Mesendoderm (in vitro differentiated cells): ENCODE measurements around the gene DNASE1L3.
"Not testable (repeated sequence)": the region's sequence is repeated elsewhere in the genome, so short reads cannot be mapped to it uniquely, and the experiment has no call there.

Experiments
- DNase-seq: peaks from one replicate; pipeline ENCODE4 v3.0.0; 2013
- H2AK5ac ChIP-seq: 2 replicates; pipeline ENCODE4 v1.6.1; 2013; ENCODE audit warnings: low read length, inconsistent platforms
- H2BK120ac ChIP-seq: 2 replicates; pipeline ENCODE4 v1.6.1; 2013; ENCODE audit warnings: low read depth, mild to moderate bottlenecking, low read length, moderate library complexity, mixed read lengths
- H2BK15ac ChIP-seq: replicated peaks from 2 replicates; pipeline ENCODE4 v1.6.1; 2013; ENCODE audit warnings: low read depth, mild to moderate bottlenecking, moderate library complexity
- H2BK5ac ChIP-seq: 2 replicates; pipeline ENCODE4 v1.6.1; 2013; ENCODE audit warnings: low read length, inconsistent platforms
- H3K18ac ChIP-seq: 2 replicates; pipeline ENCODE4 v1.6.1; 2013; ENCODE audit warnings: mild to moderate bottlenecking, low read length, mixed read lengths
- H3K23ac ChIP-seq: one replicate; pipeline ENCODE4 v1.6.1; 2013; ENCODE audit warnings: low read length
- H3K27ac ChIP-seq: 2 replicates; pipeline ENCODE4 v1.5.1; 2013; ENCODE audit warnings: low read depth, mild to moderate bottlenecking, inconsistent platforms, low read length, moderate library complexity
- H3K27me3 ChIP-seq: 2 replicates; pipeline ENCODE4 v1.6.1; 2013; ENCODE audit warnings: low read length, control low read depth, mild to moderate bottlenecking, inconsistent platforms; ENCODE audit not compliant: insufficient read depth, poor library complexity
- H3K36me3 ChIP-seq: 2 replicates; pipeline ENCODE4 v1.6.1; 2013; ENCODE audit warnings: low read length, inconsistent platforms; ENCODE audit not compliant: control insufficient read depth, insufficient read depth
- H3K4ac ChIP-seq: one replicate; pipeline ENCODE4 v1.6.1; 2013; ENCODE audit warnings: low read depth, mild to moderate bottlenecking, low read length, moderate library complexity
- H3K4me1 ChIP-seq: 2 replicates; pipeline ENCODE4 v1.6.1; 2013; ENCODE audit warnings: low read depth, low read length, inconsistent platforms; ENCODE audit not compliant: control insufficient read depth
- H3K4me2 ChIP-seq: 2 replicates; pipeline ENCODE4 v1.6.1; 2013; ENCODE audit warnings: low read length
- H3K4me3 ChIP-seq: 2 replicates; pipeline ENCODE4 v1.5.1; 2013; ENCODE audit warnings: mild to moderate bottlenecking, low read length
- H3K56ac ChIP-seq: one replicate; pipeline ENCODE4 v1.6.1; 2013; ENCODE audit warnings: low read length
- H3K79me1 ChIP-seq: 2 replicates; pipeline ENCODE4 v1.6.1; 2013; ENCODE audit warnings: low read length, inconsistent platforms
- H3K79me2 ChIP-seq: 2 replicates; pipeline ENCODE4 v1.6.1; 2013; ENCODE audit warnings: mild to moderate bottlenecking, low read length; ENCODE audit not compliant: control insufficient read depth, insufficient read depth
- H3K9ac ChIP-seq: 2 replicates; pipeline ENCODE4 v1.6.1; 2013; ENCODE audit warnings: low read length, inconsistent platforms
- H4K5ac ChIP-seq: one replicate; pipeline ENCODE4 v1.6.1; 2013; ENCODE audit warnings: low read length
- H4K8ac ChIP-seq: one replicate; pipeline ENCODE4 v1.6.1; 2013; ENCODE audit warnings: low read depth, mild to moderate bottlenecking, control low read depth, low read length, moderate library complexity
- WGBS: extraction: QIAGEN DNeasy Blood & Tissue Kit; methylation state at CpG from one replicate; pipeline ENCODE4 v1.1.7; 2013; ENCODE audit warnings: low lambda C conversion rate, missing lambda C conversion rate; ENCODE audit not compliant: insufficient coverage; ENCODE audit errors: extremely low coverage; 5-methylcytosine and 5-hydroxymethylcytosine counted together

The DNASE1L3 gene

GRCh38 chr3:58243976-58244585 lies 33.3 kb upstream of the DNASE1L3 start:
- Histone ChIP-seq H2BK5ac (no peak overlapping the region), H4K5ac (no peak overlapping the region), H2BK120ac (no peak overlapping the region), H3K36me3 (no peaks in the 10 kb centered on the region), H3K56ac (no peak overlapping the region), H3K4me2 (no peak overlapping the region), H3K23ac (no peak overlapping the region), H3K79me1 (no peaks in the 10 kb centered on the region), H3K4ac (no peak overlapping the region), H3K4me1 (peaks cover 4% of the 10 kb centered on the region), H3K18ac (no peak overlapping the region), H3K27me3 (no peaks in the 10 kb centered on the region), H2AK5ac (no peak overlapping the region), H3K4me3 (no peak overlapping the region), H2BK15ac (no peak overlapping the region), H3K9ac (no peak overlapping the region), H3K27ac (no peak overlapping the region), H3K79me2 (no peaks in the 10 kb centered on the region), H4K8ac (no peak overlapping the region)
- DNase-seq = no peak
- WGBS = no CpG with 5 or more reads among the region's 6 CpGs

- not testable (repeated sequence) for H2BK120ac ChIP-seq, H2BK5ac ChIP-seq, H3K56ac ChIP-seq, H3K79me1 ChIP-seq, H2AK5ac ChIP-seq, H3K4me1 ChIP-seq, H3K27me3 ChIP-seq, H4K5ac ChIP-seq, H3K4me2 ChIP-seq, H3K23ac ChIP-seq, H3K9ac ChIP-seq, H3K4me3 ChIP-seq, H4K8ac ChIP-seq, H3K27ac ChIP-seq, DNase-seq, H3K36me3 ChIP-seq, H2BK15ac ChIP-seq, H3K18ac ChIP-seq, H3K79me2 ChIP-seq, H3K4ac ChIP-seq
- no CpG with 5 or more reads among the region's 4 CpGs for WGBS
These were observed 32.1 kb upstream of the DNASE1L3 start for GRCh38 chr3:58242860-58243259.

DNA sequence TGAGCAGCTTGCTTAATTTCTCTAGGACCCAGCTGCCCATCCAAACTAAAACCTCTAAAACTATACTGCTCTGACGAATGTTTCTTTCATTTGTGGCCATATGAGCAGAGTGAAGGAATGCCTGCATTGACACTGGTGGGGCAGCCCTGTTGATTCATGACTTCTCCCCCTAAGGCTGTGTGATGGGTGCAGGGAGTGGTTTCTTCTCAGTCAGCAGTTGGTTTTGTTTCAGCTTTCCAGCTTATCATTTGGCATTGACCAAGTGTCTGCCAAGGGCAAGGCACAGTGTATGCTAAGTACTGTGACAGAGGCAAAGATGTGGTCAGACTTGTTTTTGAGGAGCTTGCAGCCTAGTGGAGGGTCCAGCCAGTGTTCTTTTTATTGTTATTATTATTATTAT lies 31.6 kb upstream of the DNASE1L3 start:
- Histone ChIP-seq H3K4me1 (peaks cover 4% of the 10 kb centered on the region), H4K5ac (no peak overlapping the region), H3K79me1 (no peaks in the 10 kb centered on the region), H4K8ac (no peak overlapping the region), H3K9ac (no peak overlapping the region), H3K4me3 (no peak overlapping the region), H2BK5ac (no peak overlapping the region), H3K4ac (no peak overlapping the region), H2BK120ac (no peak overlapping the region), H2AK5ac (no peak overlapping the region), H2BK15ac (no peak overlapping the region), H3K27ac (no peak overlapping the region), H3K36me3 (no peaks in the 10 kb centered on the region), H3K79me2 (no peaks in the 10 kb centered on the region), H3K27me3 (no peaks in the 10 kb centered on the region), H3K56ac (no peak overlapping the region), H3K23ac (no peak overlapping the region), H3K18ac (no peak overlapping the region), H3K4me2 (no peak overlapping the region)
- DNase-seq = no peak
- WGBS = no CpG with 5 or more reads among the region's 1 CpG

DNA sequence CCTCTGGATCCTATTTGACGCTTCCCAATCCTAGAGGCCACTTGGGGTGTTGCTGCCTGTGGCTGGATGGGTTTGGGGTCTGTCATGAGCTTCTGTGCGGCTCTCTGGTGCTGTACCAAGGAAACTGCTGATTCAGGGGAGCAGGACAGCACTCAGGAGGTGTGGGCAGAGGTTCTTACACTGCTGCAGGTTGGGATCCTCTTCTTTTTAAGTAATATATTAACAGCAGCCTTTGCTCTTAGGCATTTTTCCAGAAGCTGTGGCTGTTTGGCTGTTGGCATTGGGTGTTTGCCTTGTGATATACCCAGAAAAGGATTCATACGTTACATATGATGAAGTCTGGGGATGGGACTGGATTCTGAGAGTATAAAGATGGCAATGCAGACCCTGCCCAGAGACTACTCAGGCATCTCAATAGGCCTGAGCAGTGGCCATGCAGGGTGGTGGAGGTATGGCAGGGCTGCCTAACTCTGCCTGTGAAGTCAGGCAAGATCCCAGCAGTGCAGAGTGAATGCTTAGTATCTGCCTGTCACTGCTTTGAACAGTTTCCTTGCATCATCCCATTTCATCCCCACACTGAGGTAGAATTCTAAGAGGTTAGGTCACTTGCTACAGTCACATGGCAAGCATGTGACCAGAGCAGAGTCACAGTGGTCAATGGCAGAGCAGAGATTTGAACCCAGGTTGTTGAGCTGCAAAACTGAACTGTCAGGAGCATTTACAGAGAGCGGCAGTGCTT lies 30.7 kb upstream of the DNASE1L3 start:
- no CpG with 5 or more reads among the region's 4 CpGs for WGBS
- Histone ChIP-seq H3K4me2 (no peak overlapping the region), H3K27me3 (no peaks in the 10 kb centered on the region), H3K4me3 (no peak overlapping the region), H3K36me3 (no peaks in the 10 kb centered on the region), H3K79me2 (no peaks in the 10 kb centered on the region), H3K9ac (no peak overlapping the region), H3K4me1 (peaks cover 4% of the 10 kb centered on the region), H2BK15ac (no peak overlapping the region), H2BK5ac (no peak overlapping the region), H3K18ac (no peak overlapping the region), H3K4ac (no peak overlapping the region), H2AK5ac (no peak overlapping the region), H4K8ac (no peak overlapping the region), H3K79me1 (no peaks in the 10 kb centered on the region), H3K27ac (no peak overlapping the region), H4K5ac (no peak overlapping the region), H3K56ac (no peak overlapping the region), H2BK120ac (no peak overlapping the region), H3K23ac (no peak overlapping the region)
- no peak for DNase-seq

DNA sequence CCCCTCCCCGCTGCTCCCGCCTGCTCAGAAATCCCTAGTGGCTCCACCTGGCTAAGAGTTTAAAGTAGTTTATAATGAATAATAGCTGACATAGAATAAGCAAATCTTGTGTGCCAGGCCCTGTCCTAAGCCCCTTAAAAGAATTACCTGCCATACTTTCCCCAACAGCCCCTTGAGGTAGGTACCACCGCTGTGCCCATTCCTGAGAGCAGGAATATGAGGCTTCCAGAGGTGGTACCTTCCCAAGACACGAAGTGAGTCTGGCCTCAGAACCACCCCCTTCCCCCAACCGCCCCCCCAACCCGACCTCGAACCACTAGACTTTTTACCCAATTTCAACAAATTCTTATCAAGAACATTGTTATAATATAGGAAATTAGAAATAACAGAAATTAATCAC lies 28.1 kb upstream of the DNASE1L3 start:
- Histone ChIP-seq H2AK5ac (no peak overlapping the region), H3K4me2 (peak overlapping the region; percentile 53), H3K18ac (no peak overlapping the region), H2BK120ac (no peak overlapping the region), H3K36me3 (no peaks in the 10 kb centered on the region), H3K56ac (no peak overlapping the region), H3K4me3 (no peak overlapping the region), H2BK15ac (no peak overlapping the region), H3K27me3 (no peaks in the 10 kb centered on the region), H3K27ac (no peak overlapping the region), H4K8ac (no peak overlapping the region), H3K79me2 (no peaks in the 10 kb centered on the region), H3K4ac (no peak overlapping the region), H3K23ac (no peak overlapping the region), H3K4me1 (peaks cover 8% of the 10 kb centered on the region), H3K79me1 (no peaks in the 10 kb centered on the region), H2BK5ac (no peak overlapping the region), H3K9ac (no peak overlapping the region), H4K5ac (no peak overlapping the region)
- no CpG with 5 or more reads among the region's 7 CpGs for WGBS
- no peak for DNase-seq
